Measurements from ENCODE around the gene SEL1L2.

Gene SEL1L2

GRCh38 chr20:13814672-13815071, 175.7 kb downstream of the SEL1L2 start:
- DNase-seq (ENCODE audit: low read depth) = no peak
- TF ChIP-seq CTCF (IDR thresholded peaks at IDR 0.05; ENCODE audit: insufficient read depth, low read depth, low read length, missing control alignments) = no peak
- no peak overlapping the region for H3K4me3 ChIP-seq (ENCODE audit: low read length)

GRCh38 chr20:13813910-13814309, 176.5 kb downstream of the SEL1L2 start:
- peak; percentile 17 for DNase-seq (ENCODE audit: low read depth)
- no peak overlapping the region for H3K4me3 ChIP-seq (ENCODE audit: low read length)
- no peak for TF ChIP-seq CTCF (IDR thresholded peaks at IDR 0.05; ENCODE audit: insufficient read depth, low read depth, low read length, missing control alignments)

- TF ChIP-seq CTCF (IDR thresholded peaks at IDR 0.05; ENCODE audit: insufficient read depth, low read depth, low read length, missing control alignments) = no peak
- DNase-seq (ENCODE audit: low read depth) = no peak
- H3K4me3 ChIP-seq (ENCODE audit: low read length) = no peak overlapping the region
Measured at GRCh38 chr20:13810446-13810845, 180.0 kb downstream of the SEL1L2 start.

- no peak for TF ChIP-seq CTCF (IDR thresholded peaks at IDR 0.05; ENCODE audit: insufficient read depth, low read depth, low read length, missing control alignments)
- DNase-seq (ENCODE audit: low read depth) = no peak
- H3K4me3 ChIP-seq (ENCODE audit: low read length) = no peak overlapping the region
Measured at GRCh38 chr20:13809855-13810254, 180.6 kb downstream of the SEL1L2 start.

GRCh38 chr20:13809373-13809772, 181.0 kb downstream of the SEL1L2 start:
- no peak overlapping the region for H3K4me3 ChIP-seq (ENCODE audit: low read length)
- TF ChIP-seq CTCF (IDR thresholded peaks at IDR 0.05; ENCODE audit: insufficient read depth, low read depth, low read length, missing control alignments) = no peak
- no peak for DNase-seq (ENCODE audit: low read depth)

GRCh38 chr20:13800728-13801134, 189.7 kb downstream of the SEL1L2 start:
- H3K4me3 ChIP-seq (ENCODE audit: low read length) = no peak overlapping the region
- no peak for TF ChIP-seq CTCF (IDR thresholded peaks at IDR 0.05; ENCODE audit: insufficient read depth, low read depth, low read length, missing control alignments)
- DNase-seq (ENCODE audit: low read depth) = peak; percentile 97

- DNase-seq (ENCODE audit: low read depth) = peak; percentile 4
- TF ChIP-seq CTCF (IDR thresholded peaks at IDR 0.05; ENCODE audit: insufficient read depth, low read depth, low read length, missing control alignments) = no peak
- no peak overlapping the region for H3K4me3 ChIP-seq (ENCODE audit: low read length)
Measured at GRCh38 chr20:13799974-13800373, 190.4 kb downstream of the SEL1L2 start.
